IMR-90 (cell line): ENCODE results near the gene KRT78. TPM values are rescaled to one million over a fixed set of nuclear protein-coding genes. Genes with fewer than 3 reads are reported as not detected.

Experiments used
- ATAC-seq: fragments of 200-7000 bp; cut with Tn5 transposase; 2 replicates; pipeline ENCODE4 v1.9.1; 2020; ENCODE audit warnings: low read depth, mild to moderate bottlenecking, moderate library complexity
- BruUV-seq: library from RNA; stranded (reverse); fragments of 400-500 nt; replicated peaks from 2 replicates; lab custom pipeline; 2021; lab: Mats Ljungman, UMichigan
- CTCF ChIA-PET: fragments of 300-600 bp; formaldehyde crosslinking; extraction: SDS; loops from one replicate; lab custom pipeline; 2021; ENCODE audit warnings: antibody characterized with exemption; lab: Yijun Ruan, JAX
- POLR2A ChIA-PET: fragments of 300-600 bp; sonication (Branson Sonifier 250); formaldehyde crosslinking; loops from one replicate; lab custom pipeline; 2022; ENCODE audit warnings: antibody characterized with exemption; ENCODE audit not compliant: unreplicated experiment; lab: Charles Lee
- DNase-seq: peaks from one replicate; pipeline ENCODE4 v3.0.0; 2013
- H2AFZ ChIP-seq: replicated peaks from 2 replicates; pipeline ENCODE3; 2013; ENCODE audit warnings: low read length, mild to moderate bottlenecking; ENCODE audit not compliant: poor library complexity
- H2AK5ac ChIP-seq: 2 replicates; pipeline ENCODE4 v1.6.1; 2013; ENCODE audit warnings: low read depth, low read length, inconsistent platforms
- H2AK9ac ChIP-seq: replicated peaks from 2 replicates; pipeline ENCODE3; 2013; ENCODE audit warnings: mild to moderate bottlenecking, low read depth, low read length, moderate library complexity; ENCODE audit not compliant: poor library complexity
- H2BK120ac ChIP-seq: 2 replicates; pipeline ENCODE4 v1.6.1; 2013; ENCODE audit warnings: low read depth, low read length, inconsistent platforms
- H2BK15ac ChIP-seq: 3 replicates; pipeline ENCODE4 v1.6.1; 2013; ENCODE audit warnings: low read depth, low read length, inconsistent platforms
- H2BK20ac ChIP-seq: 2 replicates; pipeline ENCODE4 v1.6.1; 2013; ENCODE audit warnings: low read depth, mild to moderate bottlenecking, inconsistent platforms, low read length, moderate library complexity
- H2BK5ac ChIP-seq: 2 replicates; pipeline ENCODE4 v1.6.1; 2013; ENCODE audit warnings: mild to moderate bottlenecking, low read depth, low read length, inconsistent platforms; ENCODE audit not compliant: poor library complexity, severe bottlenecking
- H3K14ac ChIP-seq: replicated peaks from 2 replicates; pipeline ENCODE4 v1.6.1; 2013; ENCODE audit warnings: low read depth, low read length, inconsistent platforms
- H3K18ac ChIP-seq: 2 replicates; pipeline ENCODE4 v1.6.1; 2013; ENCODE audit warnings: low read depth, low read length, control low read depth
- H3K23ac ChIP-seq: 2 replicates; pipeline ENCODE4 v1.6.1; 2013; ENCODE audit warnings: low read depth, low read length, inconsistent platforms
- H3K27ac ChIP-seq: 2 replicates; pipeline ENCODE4 v1.5.1; 2013; ENCODE audit warnings: mild to moderate bottlenecking, control low read depth, low read length; ENCODE audit not compliant: insufficient read depth
- H3K27me3 ChIP-seq: 2 replicates; pipeline ENCODE4 v1.6.1; 2013; ENCODE audit warnings: low read length; ENCODE audit not compliant: control insufficient read depth, insufficient read depth
- H3K36me3 ChIP-seq: 2 replicates; pipeline ENCODE4 v1.6.1; 2013; ENCODE audit warnings: low read length, mixed read lengths; ENCODE audit not compliant: control insufficient read depth, insufficient read depth
- H3K4ac ChIP-seq: 2 replicates; pipeline ENCODE4 v1.6.1; 2013; ENCODE audit warnings: low read depth, low read length, inconsistent platforms
- H3K4me1 ChIP-seq: 2 replicates; pipeline ENCODE4 v1.6.1; 2013; ENCODE audit warnings: low read length, mixed read lengths; ENCODE audit not compliant: control insufficient read depth, insufficient read depth
- H3K4me2 ChIP-seq: 2 replicates; pipeline ENCODE4 v1.6.1; 2013; ENCODE audit warnings: low read depth, mild to moderate bottlenecking, control low read depth, low read length, moderate library complexity
- H3K4me3 ChIP-seq: 2 replicates; pipeline ENCODE4 v1.5.1; 2013; ENCODE audit warnings: low read depth, mild to moderate bottlenecking, control low read depth, low read length, moderate library complexity; ENCODE audit not compliant: insufficient read depth
- H3K56ac ChIP-seq: 2 replicates; pipeline ENCODE4 v1.6.1; 2013; ENCODE audit warnings: low read length, inconsistent platforms; ENCODE audit not compliant: insufficient read depth; ENCODE audit errors: extremely low read depth
- H3K79me1 ChIP-seq, 2 experiments: 2 replicates each; pipeline ENCODE4 v1.6.1; 2013; ENCODE audit warnings: low read length in 2 of 2, inconsistent platforms in 1 of 2, low read depth in 1 of 2
- H3K9ac ChIP-seq: 2 replicates; pipeline ENCODE4 v1.6.1; 2013; ENCODE audit warnings: low read depth, low read length, control low read depth
- H3K9me1 ChIP-seq: 2 replicates; pipeline ENCODE4 v1.6.1; 2013; ENCODE audit warnings: low read length, inconsistent platforms; ENCODE audit not compliant: insufficient read depth
- H3K9me3 ChIP-seq: 2 replicates; pipeline ENCODE4 v1.6.1; 2013; ENCODE audit warnings: low read length; ENCODE audit not compliant: control insufficient read depth, insufficient read depth
- H4K20me1 ChIP-seq: 2 replicates; pipeline ENCODE4 v1.6.1; 2013; ENCODE audit warnings: low read length, inconsistent platforms; ENCODE audit not compliant: insufficient read depth
- H4K5ac ChIP-seq: 2 replicates; pipeline ENCODE4 v1.6.1; 2013; ENCODE audit warnings: mild to moderate bottlenecking, low read depth, low read length, control low read depth
- H4K8ac ChIP-seq, 2 experiments: 2 replicates each; pipeline ENCODE4 v1.6.1; 2013; ENCODE audit warnings: low read depth in 2 of 2, low read length in 2 of 2, control low read depth in 1 of 2, inconsistent platforms in 1 of 2
- H4K91ac ChIP-seq: 2 replicates; pipeline ENCODE4 v1.6.1; 2013; ENCODE audit warnings: low read depth, low read length, inconsistent platforms; ENCODE audit not compliant: insufficient read depth
- BHLHE40 ChIP-seq: fragments of 150-350 bp; IDR thresholded peaks from 2 replicates; pipeline ENCODE4 v1.6.1; 2016; ENCODE audit warnings: mild to moderate bottlenecking, low read depth, low read length
- CEBPB ChIP-seq: IDR thresholded peaks from 2 replicates; pipeline ENCODE4 v1.6.1; 2012; ENCODE audit warnings: low read depth, low read length, improper control_type of control experiment
- CHD1 ChIP-seq: IDR thresholded peaks from 2 replicates; pipeline ENCODE4 v1.6.1; 2012; ENCODE audit warnings: low read depth, low read length, improper control_type of control experiment
- CTCF ChIP-seq: conservative IDR thresholded peaks from 2 replicates; pipeline ENCODE4 v1.5.1; 2012; ENCODE audit warnings: mild to moderate bottlenecking, low read depth, low read length, improper control_type of control experiment
- ELK1 ChIP-seq: fragments of 150-350 bp; IDR thresholded peaks from 2 replicates; pipeline ENCODE4 v1.6.1; 2016; ENCODE audit warnings: low read depth, mild to moderate bottlenecking, low read length, moderate library complexity, borderline replicate concordance
- FOS ChIP-seq: fragments of 150-350 bp; IDR thresholded peaks from 2 replicates; pipeline ENCODE4 v1.6.1; 2016; ENCODE audit warnings: low read depth, low read length
- MAFK ChIP-seq: IDR thresholded peaks from 2 replicates; pipeline ENCODE4 v1.6.1; 2012; ENCODE audit warnings: low read depth, low read length, improper control_type of control experiment
- MAZ ChIP-seq: IDR thresholded peaks from 2 replicates; pipeline ENCODE4 v1.6.1; 2012; ENCODE audit warnings: low read depth, mild to moderate bottlenecking, low read length, improper control_type of control experiment, moderate library complexity, borderline replicate concordance
- MXI1 ChIP-seq: IDR thresholded peaks from 2 replicates; pipeline ENCODE4 v1.6.1; 2012; ENCODE audit warnings: low read depth, mild to moderate bottlenecking, low read length, moderate library complexity, borderline replicate concordance
- NFE2L2 ChIP-seq: fragments of 150-350 bp; IDR thresholded peaks from 2 replicates; pipeline ENCODE4 v1.6.1; 2016; ENCODE audit warnings: low read depth, mild to moderate bottlenecking, low read length
- POLR2A ChIP-seq: IDR thresholded peaks from 2 replicates; pipeline ENCODE4 v1.6.1; 2012; ENCODE audit warnings: mild to moderate bottlenecking, low read depth, low read length
- RAD21 ChIP-seq: IDR thresholded peaks from 2 replicates; pipeline ENCODE4 v1.6.1; 2012; ENCODE audit warnings: low read length, improper control_type of control experiment
- RCOR1 ChIP-seq: IDR thresholded peaks from 2 replicates; pipeline ENCODE4 v1.6.1; 2012; ENCODE audit warnings: mild to moderate bottlenecking, low read length, improper control_type of control experiment; ENCODE audit not compliant: insufficient replicate concordance
- RFX5 ChIP-seq: IDR thresholded peaks from 2 replicates; pipeline ENCODE4 v1.8.0; 2012; ENCODE audit warnings: low read depth, mild to moderate bottlenecking, low read length, moderate library complexity
- SMC3 ChIP-seq: fragments of 150-350 bp; IDR thresholded peaks from 2 replicates; pipeline ENCODE4 v1.6.1; 2016; ENCODE audit warnings: low read depth, mild to moderate bottlenecking, antibody characterized with exemption, low read length, moderate library complexity
- USF2 ChIP-seq: fragments of 150-350 bp; IDR thresholded peaks from 2 replicates; pipeline ENCODE4 v1.6.1; 2017; ENCODE audit warnings: mild to moderate bottlenecking, antibody characterized with exemption, low read length, low read depth
- dilution Hi-C: fragments of 300-500 bp; cut with HindIII; formaldehyde crosslinking; loops from one replicate; pipeline ENCODE4 v1.14.3; 2018; ENCODE audit warnings: low sequenced_read_pairs; ENCODE audit not compliant: unreplicated experiment
- in situ Hi-C: fragments of 300-500 bp; cut with MboI; formaldehyde crosslinking; loops from 3 replicates; pipeline ENCODE4 v1.14.3; 2019; ENCODE audit warnings: low sequenced_read_pairs, inconsistent platforms, mixed read lengths
- intact Hi-C: fragments of 100-400 bp; cut with micrococcal nuclease; formaldehyde crosslinking; loops from 2 replicates; pipeline ENCODE4 v1.10.0; 2022
- polyA plus RNA-seq, 3 experiments: library from polyadenylated mRNA; depleted of rRNA; stranded (reverse); fragments of >200 nt; gene quantifications; 2 replicates each; pipeline ENCODE4 v1.2.3, GENCODE V29; 2012; ENCODE audit warnings: low replicate concordance in 1 of 3
- total RNA-seq: library from RNA; depleted of rRNA; stranded (reverse); fragments of >200 nt; gene quantifications from 2 replicates; pipeline ENCODE4 v1.2.3, GENCODE V29; 2012

The KRT78 gene
- total and polyA plus RNA-seq, 2 of the 4 experiments (the other 2 are of a cell fraction) = not detected

GRCh38 chr12:52828156-52828555 is 20.6 kb downstream of the KRT78 start:
- TF ChIP-seq SMC3 (no peak), NFE2L2 (no peak), CHD1 (no peak), MXI1 (no peak), RCOR1 (no peak), MAZ (no peak), BHLHE40 (no peak), MAFK (no peak), FOS (no peak), ELK1 (no peak), RAD21 (no peak), USF2 (no peak), POLR2A (no peak), CEBPB (no peak), CTCF (no peak), RFX5 (no peak)
- Histone ChIP-seq H3K9me3 (no peaks in the 10 kb centered on the region), H4K20me1 (no peaks in the 10 kb centered on the region), H3K4me2 (no peak overlapping the region), H3K18ac (no peak overlapping the region), H3K27ac (no peak overlapping the region), H2BK15ac (no peak overlapping the region), H3K4ac (no peak overlapping the region), H4K5ac (no peak overlapping the region), H4K91ac (no peak overlapping the region), H3K36me3 (no peaks in the 10 kb centered on the region), H3K79me1 (no peaks in the 10 kb centered on the region), H2AK9ac (no peak overlapping the region), H2AFZ (no peak overlapping the region), H3K9me1 (no peaks in the 10 kb centered on the region; the same call in 1 of the 2 replicates), H2AK5ac (no peak overlapping the region), H3K14ac (no peak overlapping the region), H2BK5ac (no peak overlapping the region), H3K9ac (no peak overlapping the region), H3K27me3 (peaks cover 11% of the 10 kb centered on the region), H3K23ac (no peak overlapping the region), H3K4me1 (0 out of 2 replicates have a peak, but pooled peaks cover 2% of the 10 kb centered on the region), H4K8ac (no peak overlapping the region), H3K4me3 (no peak overlapping the region), H3K56ac (no peak overlapping the region), H2BK20ac (no peak overlapping the region), H2BK120ac (no peak overlapping the region)
- POLR2A ChIA-PET = no interaction called here
- CTCF ChIA-PET = no interaction called here
- intact Hi-C loops = no loop called here
- dilution Hi-C loops = no loop called here
- no TSS peak for BruUV-seq
- no peak for ATAC-seq
- in situ Hi-C loops = no loop called here
- DNase-seq = no peak
